ENCODE results near the gene ABHD2. TPM values are rescaled to one million over a fixed set of nuclear protein-coding genes. Genes with fewer than 3 reads are reported as not detected.

Gene ABHD2
- total RNA-seq, 1 experiment from 2014 or later: 15.6 TPM

GRCh38 chr15:89122505-89123180 lies 34.4 kb downstream of the ABHD2 start:
- no peak overlapping the region for H3K14ac ChIP-seq (ENCODE audit: insufficient read depth, low read length)
- no peaks in the 10 kb centered on the region for H3K79me1 ChIP-seq (ENCODE audit: insufficient read depth, low read depth, low read length, poor library complexity, severe bottlenecking)
- Mint-ChIP-seq H3K27me3 (ENCODE audit: low read depth) (no peaks in the 10 kb centered on the region), H3K9me3 (no peaks in the 10 kb centered on the region), H3K36me3 (ENCODE audit: insufficient read depth in 1 of 3, low read depth in 3 of 3) (peaks cover 4 to 10% (median 7%) of the 10 kb centered on the region in 3 experiments; a peak in 5 of 7 replicates), H3K4me1 (peaks cover 11 to 15% of the 10 kb centered on the region in 2 experiments), H3K4me3 (0 out of 5 replicates have a peak overlapping the region, but pooled peaks of 1 of the 2 experiments have one; percentile 31), H3K27ac (peak overlapping the region in 2 of 3 experiments; percentile 80 to 86; a peak in 4 of 7 replicates)
- DNase-seq: no peak
- H2BK20ac ChIP-seq (ENCODE audit: low read depth, low read length, poor library complexity, severe bottlenecking): no peak overlapping the region
- H3K27ac ChIP-seq (ENCODE audit: insufficient read length, low read depth, low read length): no peak overlapping the region
- no peak overlapping the region for H2BK120ac ChIP-seq (ENCODE audit: low read depth, low read length, poor library complexity, severe bottlenecking)
- H3K4me2 ChIP-seq (ENCODE audit: insufficient read depth, insufficient read length, low read length): no peak overlapping the region
- H3K27me3 ChIP-seq (ENCODE audit: insufficient read depth, low read length): no peaks in the 10 kb centered on the region
- no peak overlapping the region for H4K8ac ChIP-seq (replicated peaks; ENCODE audit: insufficient read length, low read depth, low read length)
- no peak overlapping the region for H4K5ac ChIP-seq (ENCODE audit: insufficient read length, low read depth, low read length)
- H3K23me2 ChIP-seq (ENCODE audit: insufficient read length, low read depth, low read length, poor library complexity, severe bottlenecking): no peaks in the 10 kb centered on the region
- no peak overlapping the region for H3K56ac ChIP-seq (ENCODE audit: insufficient read length, low read depth, low read length)
- no peak overlapping the region for H3K4ac ChIP-seq (ENCODE audit: low read depth, low read length)
- no peaks in the 10 kb centered on the region for H3K79me2 ChIP-seq (ENCODE audit: insufficient read depth, low read length)
- 0 out of 2 replicates have a peak, but pooled peaks cover 2% of the 10 kb centered on the region for H3K4me1 ChIP-seq (ENCODE audit: insufficient read depth, low read length)
- H4K20me1 ChIP-seq (ENCODE audit: control insufficient read depth, insufficient read depth, insufficient read length): no peaks in the 10 kb centered on the region
- H2BK15ac ChIP-seq (ENCODE audit: low read depth, low read length): no peak overlapping the region
- no peak overlapping the region for H2AFZ ChIP-seq (ENCODE audit: low read length)
- no peak overlapping the region for H3K9ac ChIP-seq (ENCODE audit: extremely low read depth, insufficient read length, low read length)
- H3K18ac ChIP-seq (ENCODE audit: insufficient read length, low read depth, low read length): no peak overlapping the region
- no peak overlapping the region for H2AK5ac ChIP-seq (ENCODE audit: insufficient read length, low read length)
- H3T11ph ChIP-seq (ENCODE audit: low read length): no peak overlapping the region
- no peak overlapping the region for H2BK5ac ChIP-seq (ENCODE audit: insufficient read length, low read length)
- no peak overlapping the region for H2BK12ac ChIP-seq (ENCODE audit: insufficient read length, low read depth, low read length)
- no peak overlapping the region for H3K23ac ChIP-seq (ENCODE audit: insufficient read length, low read depth, low read length)
- no peak overlapping the region for H4K91ac ChIP-seq (ENCODE audit: insufficient read length, low read depth, low read length)
- WGBS (ENCODE audit: extremely low coverage, insufficient read length, low lambda C conversion rate): no CpG with 5 or more reads among the region's 4 CpGs
- no peak for TF ChIP-seq CTCF (conservative IDR thresholded peaks at IDR 0.05)
- H3K9me3 ChIP-seq (ENCODE audit: control insufficient read depth, low read depth, low read length): no peaks in the 10 kb centered on the region
